RWPE2 (cell line): ENCODE measurements around the gene PRICKLE4.

ENCODE experiments used
- ATAC-seq: fragments of 200-7000 bp; cut with Tn5 transposase; 3 replicates; pipeline ENCODE4 v1.9.1; 2021; ENCODE audit warnings: low read depth
- DNase-seq: peaks from one replicate; pipeline ENCODE4 v3.0.0-alpha.2; 2020; ENCODE audit warnings: low spot score
- H3K27ac ChIP-seq: fragments of 450-650 bp; 2 replicates; pipeline ENCODE4 v1.5.1; 2017; ENCODE audit warnings: mild to moderate bottlenecking; ENCODE audit not compliant: poor library complexity, severe bottlenecking
- H3K27me3 ChIP-seq: fragments of 250-450 bp; sonication (Bioruptor Pico); 2 replicates; pipeline ENCODE4 v1.5.1; 2021; ENCODE audit warnings: mild to moderate bottlenecking, moderate library complexity; ENCODE audit not compliant: insufficient read depth, poor library complexity, severe bottlenecking
- H3K36me3 ChIP-seq: fragments of 250-450 bp; sonication (Bioruptor Pico); 2 replicates; pipeline ENCODE4 v1.5.1; 2020; ENCODE audit warnings: low read depth, mild to moderate bottlenecking, moderate library complexity
- H3K4me1 ChIP-seq: fragments of 250-450 bp; sonication (Bioruptor Pico); 2 replicates; pipeline ENCODE4 v1.5.1; 2021; ENCODE audit warnings: mild to moderate bottlenecking, moderate library complexity; ENCODE audit not compliant: insufficient read depth, poor library complexity, severe bottlenecking
- H3K4me3 ChIP-seq: fragments of 250-450 bp; sonication (Bioruptor Pico); 2 replicates; pipeline ENCODE4 v1.5.1; 2021; ENCODE audit warnings: mild to moderate bottlenecking, moderate library complexity; ENCODE audit not compliant: severe bottlenecking
- H3K9me3 ChIP-seq: fragments of 250-450 bp; sonication (Bioruptor Pico); 2 replicates; pipeline ENCODE4 v1.5.1; 2021; ENCODE audit warnings: mild to moderate bottlenecking, moderate library complexity; ENCODE audit not compliant: severe bottlenecking
- TF ChIP-seq, protein P1 (sequence below): fragments of 450-650 bp; IDR thresholded peaks from one replicate; pipeline ENCODE4 v1.5.1; 2017; ENCODE audit warnings: mild to moderate bottlenecking, moderate library complexity; ENCODE audit not compliant: poor library complexity, severe bottlenecking

PRICKLE4 gene

DNA sequence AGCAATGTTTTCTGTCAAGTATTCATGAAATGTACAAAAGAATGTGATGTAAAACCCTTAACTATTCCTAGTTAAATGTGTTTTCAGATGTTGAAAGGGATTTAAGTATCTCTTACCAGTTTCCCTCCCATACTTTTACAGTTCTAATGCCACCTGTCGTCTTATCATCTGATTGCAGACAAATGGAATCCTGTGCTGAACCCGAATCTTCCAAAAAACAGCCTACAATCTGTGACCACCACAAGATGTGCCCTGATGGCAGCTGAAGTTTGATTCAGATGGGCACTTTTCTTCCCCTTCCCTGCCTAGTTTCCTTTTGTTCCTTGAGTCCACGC lies 8.8 kb downstream of the PRICKLE4 start:
- H3K27me3 ChIP-seq = no peaks in the 10 kb centered on the region
- no peak overlapping the region for H3K4me3 ChIP-seq
- H3K4me1 ChIP-seq = peaks cover 8% of the 10 kb centered on the region
- H3K36me3 ChIP-seq = peaks cover 49% of the 10 kb centered on the region
- H3K9me3 ChIP-seq = no peaks in the 10 kb centered on the region
- H3K27ac ChIP-seq = peak overlapping the region; percentile 69
- ATAC-seq (no peak), DNase-seq (no peak)
- TF ChIP-seq, protein P1, sequence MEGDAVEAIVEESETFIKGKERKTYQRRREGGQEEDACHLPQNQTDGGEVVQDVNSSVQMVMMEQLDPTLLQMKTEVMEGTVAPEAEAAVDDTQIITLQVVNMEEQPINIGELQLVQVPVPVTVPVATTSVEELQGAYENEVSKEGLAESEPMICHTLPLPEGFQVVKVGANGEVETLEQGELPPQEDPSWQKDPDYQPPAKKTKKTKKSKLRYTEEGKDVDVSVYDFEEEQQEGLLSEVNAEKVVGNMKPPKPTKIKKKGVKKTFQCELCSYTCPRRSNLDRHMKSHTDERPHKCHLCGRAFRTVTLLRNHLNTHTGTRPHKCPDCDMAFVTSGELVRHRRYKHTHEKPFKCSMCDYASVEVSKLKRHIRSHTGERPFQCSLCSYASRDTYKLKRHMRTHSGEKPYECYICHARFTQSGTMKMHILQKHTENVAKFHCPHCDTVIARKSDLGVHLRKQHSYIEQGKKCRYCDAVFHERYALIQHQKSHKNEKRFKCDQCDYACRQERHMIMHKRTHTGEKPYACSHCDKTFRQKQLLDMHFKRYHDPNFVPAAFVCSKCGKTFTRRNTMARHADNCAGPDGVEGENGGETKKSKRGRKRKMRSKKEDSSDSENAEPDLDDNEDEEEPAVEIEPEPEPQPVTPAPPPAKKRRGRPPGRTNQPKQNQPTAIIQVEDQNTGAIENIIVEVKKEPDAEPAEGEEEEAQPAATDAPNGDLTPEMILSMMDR = no peak

DNA sequence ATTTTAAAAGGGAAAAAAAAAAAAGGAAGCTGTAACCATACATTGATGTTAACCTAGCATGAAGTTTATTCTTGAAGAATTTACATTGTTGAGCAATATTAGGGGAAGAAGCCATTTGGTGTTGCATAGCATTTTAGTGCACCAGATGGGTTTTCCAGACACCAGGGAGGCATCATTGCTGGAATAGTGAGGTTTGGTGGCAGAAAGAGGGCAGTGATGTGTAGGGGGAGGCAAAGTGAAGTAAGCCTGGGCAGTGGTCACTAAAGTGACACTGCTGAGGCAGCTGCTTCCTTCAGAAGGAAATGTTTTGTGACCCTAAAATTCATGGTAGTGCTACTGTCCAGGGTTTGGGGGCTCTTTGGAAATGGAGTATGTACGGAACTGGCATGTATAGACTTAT lies 9.5 kb downstream of the PRICKLE4 start:
- ATAC-seq = no peak
- Histone ChIP-seq H3K27ac (no peak overlapping the region), H3K4me3 (no peak overlapping the region), H3K27me3 (no peaks in the 10 kb centered on the region), H3K4me1 (peaks cover 8% of the 10 kb centered on the region), H3K36me3 (peaks cover 52% of the 10 kb centered on the region), H3K9me3 (no peaks in the 10 kb centered on the region)
- DNase-seq = no peak
- TF ChIP-seq, protein P1 = no peak

DNA sequence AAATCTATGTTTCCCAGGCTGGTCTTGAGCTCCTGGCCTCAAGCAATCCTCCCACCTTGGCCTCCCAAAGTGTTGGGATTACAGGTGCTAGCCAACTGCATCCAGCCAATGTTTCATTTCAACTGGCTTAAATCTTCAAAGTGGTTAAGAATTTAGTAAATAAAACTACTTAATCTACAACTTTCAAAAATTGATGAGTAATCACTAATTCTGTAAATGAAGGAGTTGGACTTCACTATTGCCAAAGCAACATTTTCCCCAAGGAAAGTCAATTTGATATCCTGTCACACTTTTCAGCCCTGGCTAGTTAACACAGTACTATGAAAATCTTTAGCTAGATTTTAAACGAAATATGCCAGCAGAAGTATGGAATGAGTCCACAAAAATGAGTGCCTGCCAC lies 10.7 kb downstream of the PRICKLE4 start:
- ATAC-seq (no peak), DNase-seq (no peak)
- H3K9me3 ChIP-seq = no peaks in the 10 kb centered on the region
- H3K27ac ChIP-seq = no peak overlapping the region
- peaks cover 8% of the 10 kb centered on the region for H3K4me1 ChIP-seq
- TF ChIP-seq, protein P1 = no peak
- H3K36me3 ChIP-seq = peaks cover 52% of the 10 kb centered on the region
- H3K27me3 ChIP-seq = no peaks in the 10 kb centered on the region
- H3K4me3 ChIP-seq = no peak overlapping the region

DNA sequence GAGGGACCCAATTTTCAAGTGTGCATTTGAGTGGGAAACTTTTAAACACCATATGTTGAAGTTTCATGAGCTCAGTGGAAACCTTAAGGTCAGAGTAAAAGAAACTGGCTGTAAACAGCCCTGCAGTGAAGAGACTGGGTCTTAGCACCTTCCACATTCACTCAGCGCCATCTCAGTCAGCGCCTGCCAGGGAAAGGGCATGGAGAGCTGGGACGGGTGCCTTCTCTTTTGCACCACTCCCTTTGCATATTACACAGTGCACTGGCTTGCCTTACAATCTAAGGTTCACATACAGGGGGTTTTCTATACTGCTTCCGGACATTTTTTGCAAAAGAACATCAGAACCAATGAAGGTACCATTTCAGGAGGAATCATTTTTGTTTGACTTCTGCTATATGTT lies 11.4 kb downstream of the PRICKLE4 start:
- TF ChIP-seq, protein P1 = no peak
- Histone ChIP-seq H3K27me3 (no peaks in the 10 kb centered on the region), H3K4me1 (peaks cover 8% of the 10 kb centered on the region), H3K27ac (no peak overlapping the region), H3K9me3 (no peaks in the 10 kb centered on the region), H3K36me3 (peaks cover 52% of the 10 kb centered on the region), H3K4me3 (no peak overlapping the region)
- ATAC-seq (no peak), DNase-seq (no peak)

DNA sequence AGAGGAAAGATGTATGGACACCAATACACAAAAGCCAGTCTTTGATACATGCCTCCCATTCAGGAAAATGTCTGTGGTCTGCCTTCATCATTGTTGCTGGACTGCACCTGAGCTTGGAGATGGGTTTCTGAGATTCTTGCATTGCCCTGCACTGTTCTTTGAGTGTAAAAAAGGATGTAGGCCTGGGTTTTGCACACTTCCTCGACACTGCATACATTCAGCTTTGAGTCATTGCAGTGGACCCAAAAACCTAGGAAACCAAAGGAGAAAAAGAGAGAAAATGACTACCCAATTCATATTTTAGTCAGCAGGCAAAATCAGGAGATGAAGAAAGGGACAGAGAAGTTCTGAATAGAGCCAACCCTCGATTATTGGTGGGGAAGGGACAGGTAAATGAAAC lies 15.9 kb downstream of the PRICKLE4 start:
- Histone ChIP-seq H3K4me1 (no peaks in the 10 kb centered on the region), H3K36me3 (peaks cover 22% of the 10 kb centered on the region)
- TF ChIP-seq, protein P1 = no peak

More for the DNA sequence above, 15.9 kb downstream of the PRICKLE4 start:
- ATAC-seq (no peak), DNase-seq (no peak)
- no peaks in the 10 kb centered on the region for H3K27me3 ChIP-seq
- H3K27ac ChIP-seq = no peak overlapping the region
- H3K9me3 ChIP-seq = no peaks in the 10 kb centered on the region
- H3K4me3 ChIP-seq = no peak overlapping the region
